GM19455 (cell line): ENCODE results near the gene EZH1.

Experiments used
- ATAC-seq: cut with Tn5 transposase; IDR thresholded peaks from one replicate; pipeline ENCODE4 v1.9.1; 2021; ENCODE audit not compliant: unreplicated experiment

EZH1 gene

GRCh38 chr17:42723636-42724035 lies 21.2 kb downstream of the EZH1 start:
- no peak for ATAC-seq

- ATAC-seq, result no peak
Measured at GRCh38 chr17:42720996-42721583, 23.8 kb downstream of the EZH1 start.

- ATAC-seq, result no peak
Measured at GRCh38 chr17:42709561-42709960, 35.3 kb downstream of the EZH1 start.

GRCh38 chr17:42708588-42708987 lies 36.3 kb downstream of the EZH1 start:
- no peak for ATAC-seq

GRCh38 chr17:42706732-42707131 lies 38.1 kb downstream of the EZH1 start:
- ATAC-seq, result no peak

GRCh38 chr17:42704837-42705494 lies 39.9 kb downstream of the EZH1 start:
- ATAC-seq, result peak; percentile 75

GRCh38 chr17:42704490-42704836 lies 40.4 kb downstream of the EZH1 start:
- peak; percentile 15 for ATAC-seq

GRCh38 chr17:42702446-42702845 lies 42.4 kb downstream of the EZH1 start:
- no peak for ATAC-seq

- no peak for ATAC-seq
Measured at GRCh38 chr17:42700586-42701289, 44.1 kb downstream of the EZH1 start.

- no peak for ATAC-seq
Measured at GRCh38 chr17:42699415-42699740, 45.5 kb downstream of the EZH1 start.

- no peak for ATAC-seq
Measured at GRCh38 chr17:42698736-42699414, 46.0 kb downstream of the EZH1 start.

- ATAC-seq, result no peak
Measured at GRCh38 chr17:42697108-42697811, 47.6 kb downstream of the EZH1 start.

GRCh38 chr17:42695500-42695899 lies 49.3 kb downstream of the EZH1 start:
- no peak for ATAC-seq

GRCh38 chr17:42694524-42694923 lies 50.3 kb downstream of the EZH1 start:
- ATAC-seq, result no peak

GRCh38 chr17:42692489-42692888 lies 52.4 kb downstream of the EZH1 start:
- ATAC-seq, result no peak

GRCh38 chr17:42691021-42691545 lies 53.8 kb downstream of the EZH1 start:
- ATAC-seq, result no peak

- no peak for ATAC-seq
Measured at GRCh38 chr17:42690596-42690995, 54.2 kb downstream of the EZH1 start.

GRCh38 chr17:42687707-42688320 lies 57.0 kb downstream of the EZH1 start:
- ATAC-seq, result no peak

GRCh38 chr17:42686520-42687128 lies 58.2 kb downstream of the EZH1 start:
- no peak for ATAC-seq

- no peak for ATAC-seq
Measured at GRCh38 chr17:42685831-42686230, 59.0 kb downstream of the EZH1 start.
